HepG2 (cell line): ENCODE data around the gene DCP2. TPM values are rescaled to one million over a fixed set of nuclear protein-coding genes. Genes with fewer than 3 reads are reported as not detected.

Experiments
- FOXP1 ChIP-seq, 2 experiments: fragments of 450-650 bp in 1 of 2; IDR thresholded peaks; 2 replicates each; pipeline ENCODE4 v1.6.1; 2017 to 2018; ENCODE audit warnings: antibody characterized with exemption in 1 of 2
- GTF2F1 ChIP-seq: fragments of 150-350 bp; IDR thresholded peaks from 2 replicates; pipeline ENCODE4 v1.6.1; 2014; ENCODE audit warnings: low read length
- HBP1 ChIP-seq: IDR thresholded peaks from 2 replicates; pipeline ENCODE4 v1.6.1; 2016; ENCODE audit warnings: low read depth, control low read depth
- HINFP ChIP-seq: sonication (generic); formaldehyde crosslinking; IDR thresholded peaks from 2 replicates; pipeline ENCODE4 v1.4.0; 2020; ENCODE audit warnings: low read depth, mild to moderate bottlenecking, missing genetic modification reagents
- HNRNPLL ChIP-seq: fragments of 200-400 bp; formaldehyde crosslinking; IDR thresholded peaks from 2 replicates; pipeline ENCODE4 v1.6.1; 2017; ENCODE audit warnings: mild to moderate bottlenecking, low read depth, low read length; ENCODE audit not compliant: poor library complexity, severe bottlenecking
- MAF1 ChIP-seq: sonication (generic); formaldehyde crosslinking; IDR thresholded peaks from 2 replicates; pipeline ENCODE4 v1.5.0; 2020; ENCODE audit warnings: missing genetic modification reagents, borderline replicate concordance
- RAD21 ChIP-seq: fragments of 450-650 bp; formaldehyde crosslinking; IDR thresholded peaks from 2 replicates; pipeline ENCODE4 v1.5.0; 2020; ENCODE audit warnings: mild to moderate bottlenecking
- RFX5 ChIP-seq: IDR thresholded peaks from 2 replicates; pipeline ENCODE4 v1.6.1; 2011; ENCODE audit warnings: low read depth, low read length, improper control_type of control experiment
- ZBTB7A ChIP-seq: sonication (generic); formaldehyde crosslinking; IDR thresholded peaks from 2 replicates; pipeline ENCODE4 v1.8.0; 2022; ENCODE audit warnings: mild to moderate bottlenecking, missing genetic modification reagents
- ZSCAN5A ChIP-seq: sonication (generic); formaldehyde crosslinking; IDR thresholded peaks from 2 replicates; pipeline ENCODE4 v1.8.0; 2022; ENCODE audit warnings: mild to moderate bottlenecking, missing genetic modification reagents, borderline replicate concordance
- polyA plus RNA-seq, 8 experiments: library from polyadenylated mRNA; depleted of rRNA in 3 of 8; stranded (reverse) in 7 of 8; unstranded in 1 of 8; fragments of >200 nt; fragmentation: Illumina TruSeq in 4 of 8; extraction: Trizol in 4 of 8; gene quantifications; 2 replicates each; pipeline versions ENCODE4 v1.2.1 to v1.2.3, GENCODE V29; 2011 to 2016; ENCODE audit warnings: low read depth in 4 of 8, missing spikeins in 1 of 8, mixed read lengths in 1 of 8; ENCODE audit not compliant: insufficient read depth in 1 of 8
- total RNA-seq, 5 experiments: library from RNA; depleted of rRNA; stranded (reverse); fragments of >200 nt; fragmentation: Illumina TruSeq; extraction: Trizol; gene quantifications; 2 replicates each; pipeline ENCODE4 v1.2.3, GENCODE V29; 2016; ENCODE audit warnings: low read depth in 1 of 5

DCP2 gene
- total and polyA plus RNA-seq, 2 of the 13 experiments (the other 11 are each of a cell fraction or from before 2014, with no cell fraction given), result 16.2 to 63.4 TPM

GRCh38 chr5:113026211-113026610 is 49.6 kb downstream of the DCP2 start (continued):
- no peak for TF ChIP-seq ZSCAN5A (CRISPR knock-in tag)
- no peak for TF ChIP-seq HINFP (CRISPR knock-in tag)
- TF ChIP-seq MAF1 (CRISPR knock-in tag), result no peak
- no peak for TF ChIP-seq HBP1
- no peak for TF ChIP-seq FOXP1 (IDR thresholded peaks at IDR 0.05)
- no peak for TF ChIP-seq FOXP1 (CRISPR knock-in tag; IDR thresholded peaks at IDR 0.05)
- no peak for TF ChIP-seq RFX5
- no peak for TF ChIP-seq RAD21 (CRISPR knock-in tag)
- no peak for TF ChIP-seq GTF2F1
- TF ChIP-seq ZBTB7A, result no peak
- TF ChIP-seq HNRNPLL, result no peak
